Common myeloid progenitor, CD34-positive (primary cell): ENCODE measurements around the gene AIPL1.

ENCODE experiments used
- CTCF ChIA-PET: fragments of 350-600 bp; sonication (Branson Sonifier 250); formaldehyde crosslinking; loops from one replicate; lab custom pipeline; 2021; ENCODE audit warnings: antibody characterized with exemption; lab: Charles Lee
- POLR2A ChIA-PET: fragments of 350-600 bp; sonication (Branson Sonifier 250); formaldehyde crosslinking; loops from one replicate; lab custom pipeline; 2021; ENCODE audit warnings: antibody characterized with exemption; lab: Charles Lee
- DNase-seq, 3 donors: peaks; one replicate each; pipeline versions ENCODE4 v3.0.0 to v3.0.0-alpha.2; 2013
- H3K27ac ChIP-seq, 2 experiments: 1 replicate in 1 of 2; 2 replicates in 1 of 2; pipeline ENCODE4 v1.7.0; 2013; ENCODE audit warnings: inconsistent platforms in 2 of 2, low read length in 2 of 2, mild to moderate bottlenecking in 2 of 2, low read depth in 1 of 2, moderate library complexity in 1 of 2; ENCODE audit not compliant: severe bottlenecking in 2 of 2, insufficient read depth in 1 of 2, poor library complexity in 1 of 2
- H3K27me3 ChIP-seq, 5 experiments: replicated peaks in 2 of 5; 1 replicate in 3 of 5; 2 replicates in 2 of 5; pipeline versions ENCODE4 v1.6.1 to v1.7.0; 2013; ENCODE audit warnings: low read length in 4 of 5, mild to moderate bottlenecking in 2 of 5, moderate library complexity in 2 of 5, inconsistent platforms in 1 of 5; ENCODE audit not compliant: insufficient read depth in 5 of 5, control insufficient read depth in 4 of 5
- H3K36me3 ChIP-seq, 4 experiments: 1 replicate in 2 of 4; 2 replicates in 2 of 4; pipeline versions ENCODE4 v1.6.1 to v1.7.0; 2013; ENCODE audit warnings: low read length in 3 of 4, control low read depth in 1 of 4, mild to moderate bottlenecking in 1 of 4; ENCODE audit not compliant: control insufficient read depth in 4 of 4, insufficient read depth in 4 of 4
- H3K4me1 ChIP-seq, 4 experiments: 1 replicate in 3 of 4; 2 replicates in 1 of 4; pipeline versions ENCODE4 v1.6.1 to v1.7.1; 2013; ENCODE audit warnings: low read length in 3 of 4, mild to moderate bottlenecking in 3 of 4, control low read depth in 1 of 4, inconsistent platforms in 1 of 4, moderate library complexity in 1 of 4; ENCODE audit not compliant: control insufficient read depth in 4 of 4, insufficient read depth in 4 of 4; ENCODE audit errors: control extremely low read depth in 1 of 4
- H3K4me3 ChIP-seq, 7 experiments: 1 replicate in 4 of 7; 2 replicates in 3 of 7; pipeline versions ENCODE4 v1.5.1 to v1.7.0; 2013; ENCODE audit warnings: mild to moderate bottlenecking in 7 of 7, low read length in 6 of 7, moderate library complexity in 6 of 7, inconsistent platforms in 2 of 7, low read depth in 2 of 7, control low read depth in 1 of 7; ENCODE audit not compliant: insufficient read depth in 4 of 7, control insufficient read depth in 1 of 7; ENCODE audit errors: extremely low read depth in 1 of 7
- H3K9me3 ChIP-seq, 5 experiments: 1 replicate in 4 of 5; 2 replicates in 1 of 5; pipeline versions ENCODE4 v1.6.1 to v1.7.1; 2013; ENCODE audit warnings: low read length in 4 of 5, mild to moderate bottlenecking in 2 of 5, inconsistent platforms in 1 of 5, low read depth in 1 of 5, moderate library complexity in 1 of 5; ENCODE audit not compliant: control insufficient read depth in 4 of 5, insufficient read depth in 2 of 5; ENCODE audit errors: control extremely low read depth in 1 of 5
- WGBS: methylation state at CpG from one replicate; pipeline ENCODE4 v1.1.5; 2013; ENCODE audit not compliant: insufficient coverage; 5-methylcytosine and 5-hydroxymethylcytosine counted together

AIPL1 gene

DNA sequence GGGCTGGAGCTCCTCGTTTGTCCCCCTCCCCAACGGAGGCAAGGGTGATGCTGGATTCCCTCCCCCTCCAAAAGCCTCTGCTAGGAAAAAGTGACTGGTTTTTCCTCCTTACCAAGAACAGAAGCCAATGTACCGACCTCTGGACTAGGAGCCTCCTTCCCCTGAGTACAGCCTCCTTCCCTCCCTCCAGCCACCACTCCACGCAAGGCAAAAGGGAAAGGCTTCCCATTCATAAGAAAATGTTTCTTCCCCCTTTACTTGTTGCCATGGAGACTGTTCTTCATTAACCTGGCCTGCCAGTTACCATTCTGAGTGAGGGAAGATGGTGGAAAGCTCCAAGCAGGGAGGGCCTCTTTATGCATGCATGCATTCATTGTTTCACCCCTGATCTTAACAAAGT, 5.0 kb upstream of the AIPL1 start:
- Histone ChIP-seq H3K27ac (no peak overlapping the region), H3K4me1 (peaks cover 0 to 16% (median 11%) of the 10 kb centered on the region in 4 experiments), H3K4me3 (no peak overlapping the region), H3K9me3 (no peaks in the 10 kb centered on the region), H3K27me3 (peaks cover 0 to 15% (median 8%) of the 10 kb centered on the region in 5 experiments), H3K36me3 (no peaks in the 10 kb centered on the region)
- 91% methylated on average over 4 of the region's 4 CpGs for WGBS
- POLR2A ChIA-PET: no interaction called here
- DNase-seq: no peak
- CTCF ChIA-PET: interaction anchor here (1.2 to 3.0 kb wide), 5 partner anchors 8 to 854 kb away, joined by 3 to 13 read pairs (median 7); no protein-coding TSS in a partner anchor

DNA sequence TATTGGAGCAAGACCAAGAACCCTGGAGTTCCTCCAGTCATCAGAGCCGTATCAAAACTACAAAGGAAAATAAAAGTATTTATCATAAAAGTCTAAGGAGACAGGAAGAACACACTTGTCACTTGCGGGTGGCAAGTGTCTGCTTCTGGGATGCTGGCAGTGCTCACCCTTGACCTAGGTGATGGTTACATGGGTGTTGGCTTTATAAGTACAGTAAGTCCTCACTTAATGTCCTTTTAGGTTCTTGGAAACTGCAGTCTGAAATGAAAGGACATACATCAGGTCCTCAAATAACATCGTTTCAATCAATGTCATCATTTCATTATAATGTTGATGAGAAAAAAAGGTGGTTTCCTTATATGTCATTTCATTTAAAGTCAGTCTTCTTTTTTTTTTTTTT, 3.0 kb upstream of the AIPL1 start:
- DNase-seq: no peak
- Histone ChIP-seq H3K9me3 (no peaks in the 10 kb centered on the region), H3K27me3 (peaks cover 0 to 15% (median 7%) of the 10 kb centered on the region in 5 experiments), H3K27ac (no peak overlapping the region), H3K4me3 (no peak overlapping the region), H3K4me1 (no peaks in the 10 kb centered on the region), H3K36me3 (no peaks in the 10 kb centered on the region)
- WGBS: 40% methylated on average over 1 of the region's 3 CpGs
- POLR2A ChIA-PET: no interaction called here
- CTCF ChIA-PET: no interaction called here

DNA sequence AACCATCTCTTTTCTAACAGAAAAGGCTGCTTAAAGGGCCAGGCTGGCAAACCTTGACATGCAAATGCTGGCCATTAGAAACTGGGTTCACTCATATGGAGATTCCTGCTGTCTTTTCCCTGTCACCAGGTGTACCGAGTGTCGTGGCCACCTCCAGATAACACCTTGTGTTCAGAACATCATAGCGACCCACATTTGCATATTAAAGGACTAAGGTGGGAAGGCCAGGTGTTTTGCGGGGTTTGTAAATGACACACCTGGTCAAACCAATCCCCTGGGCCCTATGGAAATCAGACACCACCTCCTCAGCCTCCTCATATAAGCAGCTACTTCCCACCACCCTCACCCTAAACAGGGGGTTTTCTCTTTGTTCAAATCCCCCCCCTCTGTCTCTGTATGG, 2.5 kb upstream of the AIPL1 start:
- ChIA-PET POLR2A (no interaction called here), CTCF (interaction anchor here (1.8 kb wide), 1 partner anchor 845 kb away, joined by 7 read pairs; no protein-coding TSS in a partner anchor)
- no peak for DNase-seq
- H3K4me1 ChIP-seq: no peaks in the 10 kb centered on the region
- H3K4me3 ChIP-seq: no peak overlapping the region
- H3K27ac ChIP-seq: no peak overlapping the region
- H3K36me3 ChIP-seq: no peaks in the 10 kb centered on the region
- H3K9me3 ChIP-seq: no peaks in the 10 kb centered on the region
- H3K27me3 ChIP-seq: peaks cover 0 to 15% (median 7%) of the 10 kb centered on the region in 5 experiments
- 83% methylated on average over 2 of the region's 4 CpGs for WGBS

DNA sequence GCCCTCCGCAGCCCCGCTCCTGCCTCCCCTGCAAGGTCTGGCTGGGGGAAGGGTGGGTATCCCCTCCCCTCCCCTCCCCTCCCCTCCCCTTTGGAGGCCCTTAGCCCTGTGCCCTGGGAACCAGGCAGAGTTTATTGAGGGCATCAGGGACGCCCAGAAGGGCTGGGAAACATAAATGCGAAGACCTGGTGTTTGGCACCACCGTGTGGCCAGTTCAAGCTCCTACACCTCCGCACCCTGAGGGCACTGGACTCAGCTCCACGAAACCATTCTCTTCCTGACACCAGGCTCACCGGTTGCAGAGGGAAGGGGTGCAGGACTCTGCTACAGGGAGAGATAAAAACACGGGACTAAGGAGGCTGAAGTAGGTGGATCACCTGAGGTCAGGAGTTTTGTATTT, 1.0 kb upstream of the AIPL1 start:
- Histone ChIP-seq H3K4me3 (no peak overlapping the region), H3K9me3 (peaks cover under 1 to 10% (median 3%) of the 10 kb centered on the region in 5 experiments), H3K27me3 (peaks cover 0 to 18% (median 7%) of the 10 kb centered on the region in 5 experiments), H3K4me1 (no peaks in the 10 kb centered on the region), H3K36me3 (no peaks in the 10 kb centered on the region), H3K27ac (no peak overlapping the region)
- DNase-seq: peak; percentile 60 to 80 (median 71)
- WGBS: 0% methylated on average over 4 of the region's 9 CpGs
- POLR2A ChIA-PET: interaction anchor here (0.6 kb wide), 1 partner anchor 13 kb away, joined by 3 read pairs; no protein-coding TSS in a partner anchor
- CTCF ChIA-PET: interaction anchor here (0.6 to 2.3 kb wide), 10 partner anchors 10 to 852 kb away, joined by 3 to 8 read pairs (median 4); no protein-coding TSS in a partner anchor

DNA sequence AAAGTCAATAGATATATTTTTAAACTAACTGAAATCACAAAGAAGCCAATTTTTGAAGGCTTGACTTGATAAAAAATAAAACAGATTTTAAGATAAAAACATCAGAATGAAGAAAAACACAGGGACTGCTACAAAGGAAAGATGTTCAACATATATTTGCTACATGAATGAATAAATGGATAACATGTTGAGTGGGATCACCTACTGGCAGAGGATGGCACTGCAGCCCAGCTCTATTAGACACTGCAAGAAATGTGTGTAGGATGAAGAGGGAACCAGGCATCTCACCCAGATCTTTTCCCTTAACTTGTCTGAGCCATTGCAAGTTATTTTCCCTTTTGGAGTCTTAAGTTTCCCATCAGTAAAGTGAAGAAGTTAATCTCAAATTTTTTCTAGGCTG, 4.2 kb downstream of the AIPL1 start:
- H3K9me3 ChIP-seq: peaks cover 2 to 17% (median 3%) of the 10 kb centered on the region in 5 experiments
- no peak overlapping the region for H3K4me3 ChIP-seq
- DNase-seq: peak in 1 of 3 donors; percentile 22
- H3K27me3 ChIP-seq: peaks cover 0 to 8% (median 0%) of the 10 kb centered on the region in 5 experiments
- ChIA-PET CTCF (interaction anchor here (0.8 to 3.5 kb wide), 4 partner anchors 10 to 838 kb away, joined by 3 to 13 read pairs (median 4); partner anchors contain the start of gene PIMREG), POLR2A (no interaction called here)
- no peak overlapping the region for H3K27ac ChIP-seq
- no peaks in the 10 kb centered on the region for H3K36me3 ChIP-seq
- H3K4me1 ChIP-seq: peaks cover 0 to 19% (median 15%) of the 10 kb centered on the region in 4 experiments

DNA sequence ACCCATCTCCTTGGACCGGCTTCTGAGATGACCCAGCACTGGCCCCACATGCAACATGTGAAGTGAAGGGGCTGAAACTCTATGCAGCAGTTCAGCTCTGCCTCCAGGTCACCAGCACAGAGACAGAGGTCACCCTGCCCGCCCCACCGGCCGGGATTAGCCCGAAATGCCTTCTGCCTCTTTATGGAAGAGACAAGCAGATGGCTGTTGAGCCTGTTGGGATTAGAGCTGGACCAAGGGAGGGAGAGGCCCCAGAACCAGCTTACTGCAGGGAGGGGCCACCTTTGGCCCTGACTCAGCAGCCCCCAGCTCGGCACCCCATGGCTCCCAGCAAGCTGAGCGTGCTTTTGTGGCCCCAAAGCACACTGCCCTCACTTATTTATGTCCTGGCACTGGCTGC, 5.7 kb downstream of the AIPL1 start:
- Histone ChIP-seq H3K9me3 (peaks cover 2 to 17% (median 3%) of the 10 kb centered on the region in 5 experiments), H3K27ac (no peak overlapping the region), H3K36me3 (no peaks in the 10 kb centered on the region), H3K27me3 (peaks cover 0 to 15% (median 2%) of the 10 kb centered on the region in 5 experiments), H3K4me1 (peaks cover 0 to 19% (median 15%) of the 10 kb centered on the region in 4 experiments), H3K4me3 (no peak overlapping the region)
- ChIA-PET POLR2A (no interaction called here), CTCF (no interaction called here)
- no peak for DNase-seq
- 96% methylated on average over 7 of the region's 7 CpGs for WGBS

DNA sequence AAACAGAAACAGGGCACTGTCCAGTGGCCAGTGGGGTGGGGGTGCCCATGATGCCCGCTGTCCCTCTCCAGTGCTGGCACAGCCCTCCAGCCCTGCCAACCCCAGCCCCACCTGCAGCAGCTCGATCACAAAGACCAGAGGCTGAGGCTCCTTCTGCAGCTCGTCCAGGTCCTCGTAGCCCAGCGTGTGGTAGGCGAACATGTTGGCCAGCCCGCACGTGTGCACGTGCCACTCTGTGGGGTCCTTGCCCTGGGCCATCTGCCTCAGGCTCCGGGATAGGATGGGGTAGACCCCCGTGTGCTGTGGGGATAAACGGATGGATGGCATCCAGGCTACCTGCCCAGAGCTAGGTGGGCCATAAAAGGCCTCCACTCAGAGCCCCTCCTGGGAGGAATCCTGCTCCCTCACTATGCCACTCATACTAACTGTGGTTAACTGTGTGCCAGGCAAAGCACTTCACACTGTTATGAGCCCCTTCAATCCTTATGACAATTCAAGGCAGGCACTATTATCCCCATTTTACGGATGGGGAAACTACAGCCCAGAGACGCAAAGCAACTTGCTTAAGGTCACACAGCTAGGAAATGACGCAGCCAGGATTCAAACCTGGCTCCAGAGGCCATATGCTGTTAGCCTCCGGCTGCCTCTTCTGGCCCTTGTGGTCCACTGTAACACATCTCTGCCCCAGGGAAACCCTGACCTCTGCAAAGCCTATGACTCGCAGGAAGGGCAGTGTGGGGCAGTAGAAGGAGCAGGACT, 6.5 kb downstream of the AIPL1 start:
- POLR2A ChIA-PET: interaction anchor here (0.8 kb wide), 1 partner anchor 14 kb away, joined by 3 read pairs; no protein-coding TSS in a partner anchor
- 98% methylated on average over 8 of the region's 17 CpGs for WGBS

More for the DNA sequence above, 6.5 kb downstream of the AIPL1 start:
- H3K27me3 ChIP-seq: peaks cover 0 to 21% (median 5%) of the 10 kb centered on the region in 5 experiments
- no peak for DNase-seq
- peaks cover 2 to 17% (median 3%) of the 10 kb centered on the region in 5 experiments for H3K9me3 ChIP-seq
- H3K4me3 ChIP-seq: no peak overlapping the region
- no peak overlapping the region for H3K27ac ChIP-seq
- CTCF ChIA-PET: interaction anchor here (1.0 kb wide), 2 partner anchors 20 to 837 kb away, joined by 3 read pairs; no protein-coding TSS in a partner anchor
- peaks cover 0 to 19% (median 15%) of the 10 kb centered on the region in 4 experiments for H3K4me1 ChIP-seq
- no peaks in the 10 kb centered on the region for H3K36me3 ChIP-seq
